CD8-positive, alpha-beta memory T cell (primary cell): ENCODE data around the gene AASDH. TPM values are rescaled to one million over a fixed set of nuclear protein-coding genes. Genes with fewer than 3 reads are reported as not detected.

ENCODE experiments used
- CTCF ChIA-PET: fragments of 350-600 bp; sonication (Branson Sonifier 250); formaldehyde crosslinking; loops from one replicate; lab custom pipeline; 2021; ENCODE audit warnings: antibody characterized with exemption; lab: Charles Lee
- POLR2A ChIA-PET: fragments of 350-600 bp; sonication (Branson Sonifier 250); formaldehyde crosslinking; loops from one replicate; lab custom pipeline; 2021; ENCODE audit warnings: antibody characterized with exemption; lab: Charles Lee
- DNase-seq, 5 donors: peaks; one replicate each; pipeline versions ENCODE4 v3.0.0 to v3.0.0-alpha.2; 2020 to 2022; ENCODE audit warnings: mixed read lengths in 1 of 5
- H3K27ac ChIP-seq: one replicate; pipeline ENCODE4 v1.7.0; 2013; ENCODE audit warnings: low read depth, mild to moderate bottlenecking, low read length, moderate library complexity
- H3K27me3 ChIP-seq: 2 replicates; pipeline ENCODE4 v1.7.0; 2013; ENCODE audit warnings: low read length, mild to moderate bottlenecking; ENCODE audit not compliant: insufficient read depth, poor library complexity, severe bottlenecking
- H3K36me3 ChIP-seq: 2 replicates; pipeline ENCODE4 v1.7.0; 2013; ENCODE audit warnings: mild to moderate bottlenecking, low read length, moderate library complexity; ENCODE audit not compliant: insufficient read depth
- H3K4me1 ChIP-seq: 2 replicates; pipeline ENCODE4 v1.7.0; 2013; ENCODE audit warnings: mild to moderate bottlenecking, low read length, moderate library complexity; ENCODE audit not compliant: insufficient read depth
- H3K4me3 ChIP-seq: 2 replicates; pipeline ENCODE4 v1.7.0; 2013; ENCODE audit warnings: mild to moderate bottlenecking, low read length
- H3K9me3 ChIP-seq: 2 replicates; pipeline ENCODE4 v1.7.0; 2013; ENCODE audit warnings: mild to moderate bottlenecking, low read length
- H3K27ac Mint-ChIP-seq, 8 donors: one replicate each; pipeline ENCODE4 v1.8.0; 2020 to 2021; ENCODE audit warnings: mixed read lengths in 8 of 8, mild to moderate bottlenecking in 6 of 8, inconsistent platforms in 3 of 8, moderate library complexity in 3 of 8
- H3K27me3 Mint-ChIP-seq, 2 donors: one replicate each; pipeline ENCODE4 v1.8.0; 2020 to 2021; ENCODE audit warnings: mixed read lengths in 2 of 2, mild to moderate bottlenecking in 1 of 2, moderate library complexity in 1 of 2
- H3K36me3 Mint-ChIP-seq, 3 donors: one replicate each; pipeline ENCODE4 v1.8.0; 2020 to 2021; ENCODE audit warnings: mixed read lengths in 3 of 3, inconsistent platforms in 1 of 3, mild to moderate bottlenecking in 1 of 3
- H3K4me1 Mint-ChIP-seq, 3 donors: one replicate each; pipeline ENCODE4 v1.8.0; 2020 to 2021; ENCODE audit warnings: mixed read lengths in 3 of 3, inconsistent platforms in 1 of 3, mild to moderate bottlenecking in 1 of 3
- H3K4me3 Mint-ChIP-seq, 7 donors: one replicate each; pipeline ENCODE4 v1.8.0; 2020 to 2021; ENCODE audit warnings: mixed read lengths in 7 of 7, mild to moderate bottlenecking in 6 of 7, moderate library complexity in 4 of 7, inconsistent platforms in 2 of 7
- H3K9me3 Mint-ChIP-seq, 5 donors: one replicate each; pipeline ENCODE4 v1.8.0; 2020 to 2022; ENCODE audit warnings: mixed read lengths in 5 of 5, mild to moderate bottlenecking in 3 of 5, moderate library complexity in 2 of 5, inconsistent platforms in 1 of 5
- polyA plus RNA-seq: library from polyadenylated mRNA; unstranded; fragments of 300-500 nt; fragmentation: Illumina TruSeq; gene quantifications from one replicate; pipeline ENCODE4 v1.2.3, GENCODE V29; 2021
- total RNA-seq, 2 experiments: library from RNA; stranded (reverse); gene quantifications; one replicate each; pipeline ENCODE4 v1.2.3, GENCODE V29; 2021

The AASDH gene
- total and polyA plus RNA-seq, 3 experiments from 2014 or later: 8.5 to 21.9 (median 13.0) TPM

- H3K36me3 ChIP-seq: no peaks in the 10 kb centered on the region
- no peak overlapping the region for H3K27ac ChIP-seq
- H3K4me3 ChIP-seq: no peak overlapping the region
- DNase-seq: no peak
- POLR2A ChIA-PET: no interaction called here
- CTCF ChIA-PET: no interaction called here
- H3K27me3 Mint-ChIP-seq: peaks cover 2 to 20% of the 10 kb centered on the region in 2 donors
- no peaks in the 10 kb centered on the region for H3K4me1 Mint-ChIP-seq
- H3K9me3 Mint-ChIP-seq: no peaks in the 10 kb centered on the region
- no peak overlapping the region for H3K27ac Mint-ChIP-seq
- H3K27me3 ChIP-seq: no peaks in the 10 kb centered on the region
- no peaks in the 10 kb centered on the region for H3K36me3 Mint-ChIP-seq
- no peaks in the 10 kb centered on the region for H3K4me1 ChIP-seq
- no peaks in the 10 kb centered on the region for H3K9me3 ChIP-seq
- no peak overlapping the region for H3K4me3 Mint-ChIP-seq
Measured at GRCh38 chr4:56324011-56324610, 63.2 kb downstream of the AASDH start.

- no peak for DNase-seq
- no peaks in the 10 kb centered on the region for H3K36me3 Mint-ChIP-seq
- no peak overlapping the region for H3K4me3 Mint-ChIP-seq
- H3K27ac Mint-ChIP-seq: no peak overlapping the region
- H3K27me3 Mint-ChIP-seq: peaks cover 2 to 23% of the 10 kb centered on the region in 2 donors
- Histone ChIP-seq H3K27me3 (no peaks in the 10 kb centered on the region), H3K36me3 (no peaks in the 10 kb centered on the region), H3K27ac (no peak overlapping the region), H3K4me1 (no peaks in the 10 kb centered on the region), H3K4me3 (no peak overlapping the region), H3K9me3 (no peaks in the 10 kb centered on the region)
- H3K4me1 Mint-ChIP-seq: no peaks in the 10 kb centered on the region
- ChIA-PET POLR2A (no interaction called here), CTCF (no interaction called here)
- H3K9me3 Mint-ChIP-seq: no peaks in the 10 kb centered on the region
Measured at GRCh38 chr4:56323327-56323726, 64.0 kb downstream of the AASDH start.

- Mint-ChIP-seq H3K4me1 (no peaks in the 10 kb centered on the region), H3K27me3 (peaks cover 4 to 24% of the 10 kb centered on the region in 2 donors), H3K27ac (no peak overlapping the region), H3K36me3 (no peaks in the 10 kb centered on the region), H3K4me3 (no peak overlapping the region), H3K9me3 (no peaks in the 10 kb centered on the region)
- no peak overlapping the region for H3K4me3 ChIP-seq
- H3K4me1 ChIP-seq: no peaks in the 10 kb centered on the region
- CTCF ChIA-PET: no interaction called here
- H3K9me3 ChIP-seq: no peaks in the 10 kb centered on the region
- POLR2A ChIA-PET: no interaction called here
- no peak overlapping the region for H3K27ac ChIP-seq
- H3K36me3 ChIP-seq: no peaks in the 10 kb centered on the region
- no peaks in the 10 kb centered on the region for H3K27me3 ChIP-seq
- no peak for DNase-seq
Measured at GRCh38 chr4:56321251-56321650, 66.0 kb downstream of the AASDH start.

- Mint-ChIP-seq H3K4me1 (no peaks in the 10 kb centered on the region), H3K27ac (no peak overlapping the region), H3K36me3 (no peaks in the 10 kb centered on the region), H3K4me3 (no peak overlapping the region), H3K9me3 (no peaks in the 10 kb centered on the region), H3K27me3 (peaks cover 4 to 21% of the 10 kb centered on the region in 2 donors)
- no peak overlapping the region for H3K4me3 ChIP-seq
- H3K36me3 ChIP-seq: no peaks in the 10 kb centered on the region
- ChIA-PET POLR2A (interaction anchor here (0.7 kb wide), 1 partner anchor 201 kb away, joined by 4 read pairs; no protein-coding TSS in a partner anchor), CTCF (no interaction called here)
- H3K9me3 ChIP-seq: no peaks in the 10 kb centered on the region
- DNase-seq: no peak
- H3K27me3 ChIP-seq: no peaks in the 10 kb centered on the region
- H3K4me1 ChIP-seq: no peaks in the 10 kb centered on the region
- no peak overlapping the region for H3K27ac ChIP-seq
Measured at GRCh38 chr4:56320293-56320692, 67.0 kb downstream of the AASDH start.

GRCh38 chr4:56318555-56318954 is 68.7 kb downstream of the AASDH start:
- Histone ChIP-seq H3K36me3 (no peaks in the 10 kb centered on the region), H3K27ac (no peak overlapping the region), H3K27me3 (no peaks in the 10 kb centered on the region), H3K4me1 (no peaks in the 10 kb centered on the region), H3K4me3 (no peak overlapping the region), H3K9me3 (no peaks in the 10 kb centered on the region)
- no peak overlapping the region for H3K27ac Mint-ChIP-seq
- peaks cover 4 to 21% of the 10 kb centered on the region in 2 donors for H3K27me3 Mint-ChIP-seq
- ChIA-PET POLR2A (no interaction called here), CTCF (no interaction called here)
- no peak for DNase-seq
- H3K4me3 Mint-ChIP-seq: no peak overlapping the region
- no peaks in the 10 kb centered on the region for H3K36me3 Mint-ChIP-seq
- no peaks in the 10 kb centered on the region for H3K4me1 Mint-ChIP-seq
- peaks cover 0 to 2% (median 0%) of the 10 kb centered on the region in 5 donors for H3K9me3 Mint-ChIP-seq

- CTCF ChIA-PET: no interaction called here
- H3K9me3 ChIP-seq: no peaks in the 10 kb centered on the region
- Mint-ChIP-seq H3K4me3 (no peak overlapping the region), H3K36me3 (no peaks in the 10 kb centered on the region), H3K27me3 (peaks cover 3 to 17% of the 10 kb centered on the region in 2 donors), H3K4me1 (no peaks in the 10 kb centered on the region), H3K27ac (no peak overlapping the region), H3K9me3 (peaks cover 0 to 2% (median 0%) of the 10 kb centered on the region in 5 donors)
- DNase-seq: no peak
- H3K4me1 ChIP-seq: no peaks in the 10 kb centered on the region
- H3K27me3 ChIP-seq: no peaks in the 10 kb centered on the region
- H3K4me3 ChIP-seq: no peak overlapping the region
- no peak overlapping the region for H3K27ac ChIP-seq
- H3K36me3 ChIP-seq: no peaks in the 10 kb centered on the region
- POLR2A ChIA-PET: no interaction called here
Measured at GRCh38 chr4:56317749-56318148, 69.5 kb downstream of the AASDH start.

GRCh38 chr4:56316011-56316650 is 71.2 kb downstream of the AASDH start:
- no peaks in the 10 kb centered on the region for H3K36me3 ChIP-seq
- H3K9me3 ChIP-seq: no peaks in the 10 kb centered on the region
- H3K4me3 ChIP-seq: no peak overlapping the region
- Mint-ChIP-seq H3K4me3 (no peak overlapping the region), H3K9me3 (peaks cover 0 to 2% (median 0%) of the 10 kb centered on the region in 5 donors), H3K27me3 (peaks cover 3 to 9% of the 10 kb centered on the region in 2 donors), H3K36me3 (no peaks in the 10 kb centered on the region), H3K27ac (no peak overlapping the region), H3K4me1 (no peaks in the 10 kb centered on the region)
- H3K27me3 ChIP-seq: no peaks in the 10 kb centered on the region
- H3K4me1 ChIP-seq: no peaks in the 10 kb centered on the region
- no peak overlapping the region for H3K27ac ChIP-seq
- ChIA-PET POLR2A (no interaction called here), CTCF (no interaction called here)
- DNase-seq: no peak

GRCh38 chr4:56315543-56315942 is 71.7 kb downstream of the AASDH start:
- ChIA-PET CTCF (no interaction called here), POLR2A (no interaction called here)
- no peaks in the 10 kb centered on the region for H3K36me3 Mint-ChIP-seq
- no peaks in the 10 kb centered on the region for H3K4me1 Mint-ChIP-seq
- no peak overlapping the region for H3K27ac ChIP-seq
- no peak overlapping the region for H3K4me3 Mint-ChIP-seq
- H3K27ac Mint-ChIP-seq: no peak overlapping the region
- no peaks in the 10 kb centered on the region for H3K36me3 ChIP-seq
- H3K9me3 Mint-ChIP-seq: peaks cover 0 to 2% (median 0%) of the 10 kb centered on the region in 5 donors
- H3K9me3 ChIP-seq: no peaks in the 10 kb centered on the region
- DNase-seq: no peak
- H3K4me1 ChIP-seq: no peaks in the 10 kb centered on the region
- peaks cover 3 to 6% of the 10 kb centered on the region in 2 donors for H3K27me3 Mint-ChIP-seq
- no peaks in the 10 kb centered on the region for H3K27me3 ChIP-seq
- H3K4me3 ChIP-seq: no peak overlapping the region
